Spleen (tissue), 11 donors: ENCODE results near the gene ERCC2. TPM values are rescaled to one million over a fixed set of nuclear protein-coding genes. Genes with fewer than 3 reads are reported as not detected.

Source experiments
- DNase-seq: peaks from one replicate; pipeline ENCODE4 v3.0.0-alpha.2; 2020
- H3K27ac ChIP-seq, 8 donors: fragments of 200-600 bp; sonication (generic) in 7 of 8; 1 replicate in 4 of 8; 2 replicates in 4 of 8; pipeline versions ENCODE4 v1.5.0 to v1.8.0; 2016 to 2021; ENCODE audit warnings: inconsistent platforms in 4 of 8, mild to moderate bottlenecking in 4 of 8, moderate library complexity in 1 of 8
- H3K27me3 ChIP-seq, 7 donors: fragments of 200-600 bp; sonication (generic) in 6 of 7; replicated peaks in 1 of 7; 1 replicate in 4 of 7; 2 replicates in 3 of 7; pipeline versions ENCODE4 v1.5.0 to v1.8.0; 2016 to 2021; ENCODE audit warnings: inconsistent platforms in 3 of 7, mild to moderate bottlenecking in 1 of 7
- H3K36me3 ChIP-seq, 6 donors: fragments of 200-600 bp; sonication (generic) in 5 of 6; 1 replicate in 4 of 6; 2 replicates in 2 of 6; pipeline versions ENCODE4 v1.5.0 to v1.8.0; 2016 to 2021; ENCODE audit warnings: inconsistent platforms in 2 of 6
- H3K4me1 ChIP-seq, 6 donors: fragments of 200-600 bp; sonication (generic) in 5 of 6; 1 replicate in 3 of 6; 2 replicates in 3 of 6; pipeline versions ENCODE4 v1.5.0 to v1.8.0; 2016 to 2021; ENCODE audit warnings: inconsistent platforms in 3 of 6
- H3K4me3 ChIP-seq, 8 donors: fragments of 200-600 bp; sonication (generic) in 7 of 8; 1 replicate in 4 of 8; 2 replicates in 4 of 8; pipeline versions ENCODE4 v1.5.0 to v1.8.0; 2016 to 2021; ENCODE audit warnings: inconsistent platforms in 4 of 8, mild to moderate bottlenecking in 4 of 8, moderate library complexity in 2 of 8
- H3K9me3 ChIP-seq, 8 donors: fragments of 200-600 bp; sonication (generic) in 7 of 8; 1 replicate in 4 of 8; 2 replicates in 4 of 8; pipeline versions ENCODE4 v1.5.0 to v1.8.0; 2016 to 2021; ENCODE audit warnings: inconsistent platforms in 4 of 8
- CTCF ChIP-seq, 11 experiments: fragments of 200-600 bp in 7 of 11; fragments of 450-650 bp in 4 of 11; sonication (generic) in 4 of 11; IDR thresholded peaks in 8 of 11; conservative IDR thresholded peaks in 3 of 11; 1 replicate in 7 of 11; 2 replicates in 4 of 11; pipeline versions ENCODE4 v1.4.0 to v1.8.0; 2016 to 2021; ENCODE audit warnings: antibody characterized with exemption in 11 of 11, inconsistent platforms in 4 of 11, mild to moderate bottlenecking in 1 of 11
- POLR2A ChIP-seq, 3 donors: fragments of 450-650 bp; IDR thresholded peaks; one replicate each; pipeline ENCODE4 v1.5.1; 2017; ENCODE audit warnings: antibody characterized with exemption in 3 of 3, mild to moderate bottlenecking in 1 of 3
- POLR2AphosphoS5 ChIP-seq, 3 donors: sonication (generic); formaldehyde crosslinking; IDR thresholded peaks; one replicate each; pipeline ENCODE4 v1.5.1; 2017; ENCODE audit warnings: antibody characterized with exemption in 3 of 3
- WGBS, 5 donors: extraction: QIAGEN DNeasy Blood & Tissue Kit in 3 of 5; methylation state at CpG; one replicate each; pipeline versions ENCODE4 v1.1.5 to v1.1.7; 2013 to 2018; 5-methylcytosine and 5-hydroxymethylcytosine counted together
- intact Hi-C: fragments of 100-400 bp; cut with DNase I; formaldehyde crosslinking; loops from one replicate; pipeline ENCODE4 v1.15.0; 2023; ENCODE audit warnings: low total_unique reads
- polyA plus RNA-seq, 3 donors: library from polyadenylated mRNA; stranded (reverse); fragments of 200-250 nt; gene quantifications; one replicate each; pipeline ENCODE4 v1.2.1, GENCODE V29; 2013
- total RNA-seq, 7 donors: library from RNA; depleted of rRNA in 3 of 7; stranded (reverse); fragments of >200 nt in 3 of 7; fragmentation: NEBNext Ultra II Directional in 4 of 7; extraction: Animal tissue kit (Norgen Biotek cat#: 25700) in 4 of 7; gene quantifications; one replicate each; pipeline versions ENCODE4 v1.1.0 to v1.2.1, GENCODE V29; 2016 to 2021
- donor health status: healthy with polysubstance abuse.
- donor health status: DM: no; HTN: no; CAD: no; lungs with moderate emphysema.
- donor health status: DM: no; HTN: no; CAD: no.
- donor health status: Bipolar disorder and iron deficiency.
- donor health status: healthy.
- donor health status: DM: no; HTN: no; CAD: no.
- donor health status: DM: yes; HTN: yes; CAD: no.

Gene ERCC2
- total and polyA plus RNA-seq, 10 donors, result 11.5 to 22.1 (median 16.0) TPM

GRCh38 chr19:45362291-45362690, 8.1 kb downstream of the ERCC2 start:
- Histone ChIP-seq H3K27me3 (no peaks in the 10 kb centered on the region), H3K36me3 (peaks cover 0 to 87% (median 24%) of the 10 kb centered on the region in 6 donors), H3K4me3 (no peak overlapping the region), H3K4me1 (no peaks in the 10 kb centered on the region), H3K9me3 (no peaks in the 10 kb centered on the region), H3K27ac (no peak overlapping the region)
- no peak for DNase-seq
- TF ChIP-seq POLR2A (IDR thresholded peaks at IDR 0.05) (no peak), CTCF (IDR thresholded peaks at IDR 0.05 in 8 of 11, conservative IDR thresholded peaks at IDR 0.05 in 3 of 11) (no peak), POLR2AphosphoS5 (IDR thresholded peaks at IDR 0.05) (no peak)
- 81 to 95% (median 91%) methylated on average over 9 to 16 of the region's 16 CpGs for WGBS, 5 donors
- intact Hi-C loops, result no loop called here

GRCh38 chr19:45361608-45362007, 8.8 kb downstream of the ERCC2 start:
- Histone ChIP-seq H3K27ac (no peak overlapping the region), H3K4me1 (no peaks in the 10 kb centered on the region), H3K4me3 (no peak overlapping the region), H3K27me3 (no peaks in the 10 kb centered on the region), H3K36me3 (peaks cover 0 to 94% (median 24%) of the 10 kb centered on the region in 6 donors), H3K9me3 (no peaks in the 10 kb centered on the region)
- DNase-seq, result no peak
- WGBS, 5 donors, result 92 to 95% (median 92%) methylated on average over 14 of the region's 14 CpGs
- intact Hi-C loops, result no loop called here
- TF ChIP-seq CTCF (IDR thresholded peaks at IDR 0.05 in 8 of 11, conservative IDR thresholded peaks at IDR 0.05 in 3 of 11), result no peak
- no peak for TF ChIP-seq POLR2A (IDR thresholded peaks at IDR 0.05)
- no peak for TF ChIP-seq POLR2AphosphoS5 (IDR thresholded peaks at IDR 0.05)

- Histone ChIP-seq H3K27me3 (no peaks in the 10 kb centered on the region), H3K4me3 (no peak overlapping the region), H3K9me3 (no peaks in the 10 kb centered on the region), H3K36me3 (peaks cover 0 to 100% (median 20%) of the 10 kb centered on the region in 6 donors), H3K4me1 (no peaks in the 10 kb centered on the region), H3K27ac (no peak overlapping the region)
- no peak for DNase-seq
- no peak for TF ChIP-seq CTCF (IDR thresholded peaks at IDR 0.05 in 8 of 11, conservative IDR thresholded peaks at IDR 0.05 in 3 of 11)
- TF ChIP-seq POLR2AphosphoS5 (IDR thresholded peaks at IDR 0.05), result no peak
- no peak for TF ChIP-seq POLR2A (IDR thresholded peaks at IDR 0.05)
- intact Hi-C loops, result no loop called here
- WGBS, 5 donors, result 93 to 96% (median 95%) methylated on average over 12 of the region's 12 CpGs
Measured at GRCh38 chr19:45358213-45358792, 12.1 kb downstream of the ERCC2 start.

GRCh38 chr19:45357445-45357783, 13.0 kb downstream of the ERCC2 start:
- Histone ChIP-seq H3K27ac (no peak overlapping the region), H3K36me3 (peaks cover 0 to 100% (median 25%) of the 10 kb centered on the region in 6 donors), H3K9me3 (no peaks in the 10 kb centered on the region), H3K27me3 (no peaks in the 10 kb centered on the region), H3K4me3 (no peak overlapping the region), H3K4me1 (no peaks in the 10 kb centered on the region)
- no peak for DNase-seq
- TF ChIP-seq CTCF (IDR thresholded peaks at IDR 0.05 in 8 of 11, conservative IDR thresholded peaks at IDR 0.05 in 3 of 11) (no peak), POLR2A (IDR thresholded peaks at IDR 0.05) (no peak), POLR2AphosphoS5 (IDR thresholded peaks at IDR 0.05) (no peak)
- WGBS, 5 donors, result 89 to 98% (median 94%) methylated on average over 11 of the region's 11 CpGs
- intact Hi-C loops, result no loop called here
